HAP-1 (cell line): ENCODE results near the gene NFIA.
"Not testable (repeated sequence)": the region's sequence is repeated elsewhere in the genome, so short reads cannot be mapped to it uniquely, and the experiment has no call there.

Experiments used
- DNase-seq, 2 experiments: peaks; one replicate each; pipeline ENCODE4 v3.0.0-alpha.2; 2016 to 2020; ENCODE audit warnings: low spot score in 2 of 2
- H3K27me3 ChIP-seq: fragments of 250-450 bp; sonication (Bioruptor Pico); 2 replicates; pipeline ENCODE4 v1.5.1; 2020; ENCODE audit warnings: low read depth, mild to moderate bottlenecking, moderate library complexity
- H3K36me3 ChIP-seq: fragments of 250-450 bp; sonication (Bioruptor Pico); replicated peaks from 2 replicates; pipeline ENCODE4 v1.5.1; 2020; ENCODE audit warnings: mild to moderate bottlenecking
- H3K4me1 ChIP-seq: fragments of 250-450 bp; sonication (Bioruptor Pico); 2 replicates; pipeline ENCODE4 v1.5.1; 2020; ENCODE audit warnings: mild to moderate bottlenecking
- H3K4me3 ChIP-seq: fragments of 250-450 bp; sonication (Bioruptor Pico); 2 replicates; pipeline ENCODE4 v1.5.1; 2020; ENCODE audit warnings: mild to moderate bottlenecking, moderate library complexity
- H3K9me3 ChIP-seq: fragments of 250-450 bp; sonication (Bioruptor Pico); 2 replicates; pipeline ENCODE4 v1.5.1; 2020; ENCODE audit warnings: mild to moderate bottlenecking, moderate library complexity
- in situ Hi-C: fragments of 300-500 bp; cut with MboI; formaldehyde crosslinking; loops from 3 replicates; pipeline ENCODE4 v1.14.3; 2020; ENCODE audit warnings: low sequenced_read_pairs, inconsistent platforms, mixed read lengths

The NFIA gene

GRCh38 chr1:61071205-61072130, 10.9 kb upstream of the NFIA start:
- in situ Hi-C loops, result loop anchor here (25.0 kb wide), 1 partner anchor 266 kb away; no protein-coding TSS in a partner anchor

GRCh38 chr1:61073871-61074270, 8.5 kb upstream of the NFIA start:
- H3K9me3 ChIP-seq, result 0 out of 2 replicates have a peak, but pooled peaks cover 9% of the 10 kb centered on the region
- in situ Hi-C loops, result loop anchor here (25.0 kb wide), 1 partner anchor 263 kb away; no protein-coding TSS in a partner anchor
- H3K4me1 ChIP-seq, result peaks cover 29% of the 10 kb centered on the region
- no peaks in the 10 kb centered on the region for H3K36me3 ChIP-seq
- H3K27me3 ChIP-seq, result no peaks in the 10 kb centered on the region
- no peak overlapping the region for H3K4me3 ChIP-seq
- DNase-seq, result no peak

More at GRCh38 chr1:61071205-61072130, 10.9 kb upstream of the NFIA start:
- Histone ChIP-seq H3K27me3 (no peaks in the 10 kb centered on the region), H3K9me3 (0 out of 2 replicates have a peak, but pooled peaks cover 9% of the 10 kb centered on the region), H3K4me1 (peaks cover 19% of the 10 kb centered on the region), H3K36me3 (no peaks in the 10 kb centered on the region), H3K4me3 (no peak overlapping the region)
- peak in 1 of 2 experiments; percentile 41 for DNase-seq

- in situ Hi-C loops, H3K27me3 ChIP-seq, H3K4me3 ChIP-seq, H3K9me3 ChIP-seq, H3K36me3 ChIP-seq, DNase-seq: not testable (repeated sequence)
- H3K4me1 ChIP-seq, result peaks cover 39% of the 10 kb centered on the region
Observed at GRCh38 chr1:61075833-61076232, 6.5 kb upstream of the NFIA start.

GRCh38 chr1:61076728-61077675, 5.4 kb upstream of the NFIA start:
- Histone ChIP-seq H3K9me3 (no peaks in the 10 kb centered on the region), H3K27me3 (no peaks in the 10 kb centered on the region), H3K4me3 (peak overlapping the region; percentile 39), H3K4me1 (peaks cover 37% of the 10 kb centered on the region), H3K36me3 (no peaks in the 10 kb centered on the region)
- peak; percentile 96 to 98 for DNase-seq
- in situ Hi-C loops, result no loop called here

- DNase-seq, result peak; percentile 99 to 100
- H3K36me3 ChIP-seq, result no peaks in the 10 kb centered on the region
- H3K9me3 ChIP-seq, result no peaks in the 10 kb centered on the region
- no peaks in the 10 kb centered on the region for H3K27me3 ChIP-seq
- in situ Hi-C loops, result no loop called here
- H3K4me3 ChIP-seq, result peak overlapping the region; percentile 39
- H3K4me1 ChIP-seq, result peaks cover 37% of the 10 kb centered on the region
Observed at GRCh38 chr1:61077676-61078541, 4.5 kb upstream of the NFIA start.

GRCh38 chr1:61078618-61079295, 3.6 kb upstream of the NFIA start:
- Histone ChIP-seq H3K27me3 (no peaks in the 10 kb centered on the region), H3K4me3 (no peak overlapping the region), H3K9me3 (no peaks in the 10 kb centered on the region), H3K4me1 (peaks cover 37% of the 10 kb centered on the region), H3K36me3 (no peaks in the 10 kb centered on the region)
- no peak for DNase-seq
- in situ Hi-C loops, result no loop called here

GRCh38 chr1:61079296-61079897, 3.0 kb upstream of the NFIA start:
- Histone ChIP-seq H3K27me3 (no peaks in the 10 kb centered on the region), H3K4me3 (no peak overlapping the region), H3K4me1 (peaks cover 37% of the 10 kb centered on the region), H3K36me3 (no peaks in the 10 kb centered on the region), H3K9me3 (no peaks in the 10 kb centered on the region)
- in situ Hi-C loops, result no loop called here
- peak; percentile 54 to 70 for DNase-seq

- Histone ChIP-seq H3K9me3 (no peaks in the 10 kb centered on the region), H3K36me3 (no peaks in the 10 kb centered on the region), H3K27me3 (no peaks in the 10 kb centered on the region), H3K4me3 (no peak overlapping the region), H3K4me1 (peaks cover 39% of the 10 kb centered on the region)
- peak; percentile 88 to 93 for DNase-seq
- in situ Hi-C loops, result no loop called here
Observed at GRCh38 chr1:61079898-61080336, 2.4 kb upstream of the NFIA start.

- H3K4me1 ChIP-seq, result peaks cover 44% of the 10 kb centered on the region
- no peak for DNase-seq
- H3K36me3 ChIP-seq, result no peaks in the 10 kb centered on the region
- H3K4me3 ChIP-seq, result no peak overlapping the region
- H3K27me3 ChIP-seq, result no peaks in the 10 kb centered on the region
- H3K9me3 ChIP-seq, result no peaks in the 10 kb centered on the region
- in situ Hi-C loops, result no loop called here
Observed at GRCh38 chr1:61080413-61081143, 1.8 kb upstream of the NFIA start.

GRCh38 chr1:61081144-61081685, 1.1 kb upstream of the NFIA start:
- no peak for DNase-seq
- Histone ChIP-seq H3K36me3 (no peaks in the 10 kb centered on the region), H3K4me3 (peak overlapping the region; percentile 42), H3K27me3 (no peaks in the 10 kb centered on the region), H3K9me3 (no peaks in the 10 kb centered on the region), H3K4me1 (peaks cover 48% of the 10 kb centered on the region)
- in situ Hi-C loops, result no loop called here

- Histone ChIP-seq H3K4me3 (peak overlapping the region; percentile 42), H3K36me3 (no peaks in the 10 kb centered on the region), H3K9me3 (no peaks in the 10 kb centered on the region), H3K4me1 (peaks cover 48% of the 10 kb centered on the region), H3K27me3 (no peaks in the 10 kb centered on the region)
- peak; percentile 73 for DNase-seq
- in situ Hi-C loops, result no loop called here
Observed at GRCh38 chr1:61081686-61082310, 563 bp upstream of the NFIA start.
